ENCODE results near the gene TMTC2. TPM values are rescaled to one million over a fixed set of nuclear protein-coding genes. Genes with fewer than 3 reads are reported as not detected.

TMTC2 gene
- total RNA-seq, 1 donor from 2014 or later, result 3.6 TPM

DNA sequence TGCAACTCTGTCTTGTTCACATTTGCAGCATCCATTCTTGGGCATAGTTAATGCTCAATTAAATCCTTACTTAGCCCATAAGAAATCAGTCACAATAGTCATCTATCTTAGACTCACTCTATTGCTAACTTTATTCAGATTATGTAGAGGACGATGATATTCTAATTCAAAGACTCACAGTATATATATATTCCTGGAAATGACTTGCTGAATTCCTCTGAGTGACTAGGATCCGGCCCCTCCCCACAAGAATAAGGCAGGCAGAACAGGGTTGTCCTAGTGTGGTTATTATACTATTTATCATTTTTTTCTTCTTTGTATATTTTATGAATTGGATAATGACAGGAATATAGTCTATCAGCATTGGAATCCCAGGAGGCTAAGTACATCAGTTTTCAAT, 275.1 kb downstream of the TMTC2 start:
- TF ChIP-seq, protein P1, sequence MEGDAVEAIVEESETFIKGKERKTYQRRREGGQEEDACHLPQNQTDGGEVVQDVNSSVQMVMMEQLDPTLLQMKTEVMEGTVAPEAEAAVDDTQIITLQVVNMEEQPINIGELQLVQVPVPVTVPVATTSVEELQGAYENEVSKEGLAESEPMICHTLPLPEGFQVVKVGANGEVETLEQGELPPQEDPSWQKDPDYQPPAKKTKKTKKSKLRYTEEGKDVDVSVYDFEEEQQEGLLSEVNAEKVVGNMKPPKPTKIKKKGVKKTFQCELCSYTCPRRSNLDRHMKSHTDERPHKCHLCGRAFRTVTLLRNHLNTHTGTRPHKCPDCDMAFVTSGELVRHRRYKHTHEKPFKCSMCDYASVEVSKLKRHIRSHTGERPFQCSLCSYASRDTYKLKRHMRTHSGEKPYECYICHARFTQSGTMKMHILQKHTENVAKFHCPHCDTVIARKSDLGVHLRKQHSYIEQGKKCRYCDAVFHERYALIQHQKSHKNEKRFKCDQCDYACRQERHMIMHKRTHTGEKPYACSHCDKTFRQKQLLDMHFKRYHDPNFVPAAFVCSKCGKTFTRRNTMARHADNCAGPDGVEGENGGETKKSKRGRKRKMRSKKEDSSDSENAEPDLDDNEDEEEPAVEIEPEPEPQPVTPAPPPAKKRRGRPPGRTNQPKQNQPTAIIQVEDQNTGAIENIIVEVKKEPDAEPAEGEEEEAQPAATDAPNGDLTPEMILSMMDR (IDR thresholded peaks at IDR 0.05; ENCODE audit: unreplicated experiment), result no peak
- H3K9me3 Mint-ChIP-seq (ENCODE audit: unreplicated experiment), result no peaks in the 10 kb centered on the region
- H3K4me1 Mint-ChIP-seq (ENCODE audit: unreplicated experiment), result peaks cover 7% of the 10 kb centered on the region
- H3K36me3 Mint-ChIP-seq (ENCODE audit: low read depth, unreplicated experiment), result no peaks in the 10 kb centered on the region
- H3K27me3 Mint-ChIP-seq (ENCODE audit: unreplicated experiment), result no peaks in the 10 kb centered on the region
- no peak for DNase-seq (ENCODE audit: low spot score)
- no peak overlapping the region for H3K4me3 Mint-ChIP-seq (ENCODE audit: unreplicated experiment)
- H3K27ac Mint-ChIP-seq (ENCODE audit: unreplicated experiment), result no peak overlapping the region

DNA sequence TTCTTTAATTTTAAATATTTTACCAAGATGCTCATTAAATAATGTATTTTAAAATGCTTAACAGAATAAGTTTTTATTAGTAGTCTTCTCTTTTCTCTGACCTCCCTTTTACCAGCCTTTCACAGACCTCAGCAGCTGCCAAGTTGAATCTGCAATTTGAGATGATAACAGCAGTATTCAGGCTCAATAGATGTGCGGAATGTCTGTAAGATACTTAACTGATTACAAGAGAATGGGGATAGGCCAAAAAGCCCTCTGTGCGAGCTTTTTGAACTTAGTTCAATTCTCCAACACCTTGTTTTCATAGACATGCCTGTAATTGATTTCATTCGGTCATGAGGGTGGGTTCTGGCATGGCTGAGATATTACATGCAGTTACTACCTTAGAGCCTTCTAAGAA, 277.2 kb downstream of the TMTC2 start:
- no peak overlapping the region for H3K27ac Mint-ChIP-seq (ENCODE audit: unreplicated experiment)
- H3K9me3 Mint-ChIP-seq (ENCODE audit: unreplicated experiment), result no peaks in the 10 kb centered on the region
- H3K4me1 Mint-ChIP-seq (ENCODE audit: unreplicated experiment), result peaks cover 7% of the 10 kb centered on the region
- TF ChIP-seq, protein P1 (IDR thresholded peaks at IDR 0.05; ENCODE audit: unreplicated experiment), result no peak
- H3K36me3 Mint-ChIP-seq (ENCODE audit: low read depth, unreplicated experiment), result no peaks in the 10 kb centered on the region
- H3K27me3 Mint-ChIP-seq (ENCODE audit: unreplicated experiment), result no peaks in the 10 kb centered on the region
- H3K4me3 Mint-ChIP-seq (ENCODE audit: unreplicated experiment), result no peak overlapping the region
- DNase-seq (ENCODE audit: low spot score), result no peak

DNA sequence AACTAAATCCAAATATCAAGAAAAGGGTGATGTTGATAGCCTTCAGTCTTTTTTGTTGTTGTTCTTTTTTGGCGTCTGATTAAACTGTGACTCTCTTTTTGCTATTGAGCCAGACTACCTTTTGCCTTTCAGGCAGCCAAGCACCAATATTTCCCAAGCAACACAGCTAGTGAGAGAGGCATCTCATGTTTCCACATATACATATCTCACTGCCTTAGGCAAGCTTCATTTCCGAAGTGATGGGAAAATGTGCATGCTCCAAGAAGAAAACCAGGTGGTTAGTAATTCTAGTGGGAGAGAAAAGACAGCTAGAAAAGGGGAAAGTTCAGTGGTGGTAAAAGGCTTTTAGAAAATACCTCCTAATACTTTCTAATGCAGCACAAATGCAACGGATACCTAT, 277.7 kb downstream of the TMTC2 start:
- Mint-ChIP-seq H3K9me3 (ENCODE audit: unreplicated experiment) (no peaks in the 10 kb centered on the region), H3K36me3 (ENCODE audit: low read depth, unreplicated experiment) (no peaks in the 10 kb centered on the region), H3K4me3 (ENCODE audit: unreplicated experiment) (no peak overlapping the region), H3K4me1 (ENCODE audit: unreplicated experiment) (peaks cover 7% of the 10 kb centered on the region), H3K27me3 (ENCODE audit: unreplicated experiment) (no peaks in the 10 kb centered on the region), H3K27ac (ENCODE audit: unreplicated experiment) (no peak overlapping the region)
- DNase-seq (ENCODE audit: low spot score), result no peak
- TF ChIP-seq, protein P1 (IDR thresholded peaks at IDR 0.05; ENCODE audit: unreplicated experiment), result no peak

DNA sequence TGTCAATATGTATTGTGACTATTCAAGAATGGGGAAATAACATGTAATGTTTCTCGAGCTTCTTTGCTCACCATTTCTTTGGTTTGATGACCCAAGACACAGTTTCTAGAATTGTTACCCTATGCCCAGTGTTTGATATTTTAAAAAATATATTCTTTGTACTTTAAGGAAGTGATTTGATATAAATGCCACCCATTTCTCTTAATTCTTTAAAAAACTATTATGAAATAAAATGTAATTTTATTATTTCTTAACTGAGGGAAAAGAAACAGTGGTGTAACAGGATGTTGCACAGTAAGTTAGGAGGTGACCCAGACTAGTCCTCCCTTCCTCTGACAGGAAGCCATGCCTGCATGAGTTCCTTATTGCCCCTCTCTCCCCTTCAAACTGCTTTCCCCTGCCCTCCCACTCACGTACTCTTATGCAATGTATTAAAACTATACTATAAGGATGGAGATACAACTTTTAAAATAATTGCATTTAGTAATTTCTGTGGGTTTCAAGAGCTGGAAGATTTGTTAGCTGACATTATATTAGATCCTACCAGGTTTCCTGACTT, 279.4 kb downstream of the TMTC2 start:
- Mint-ChIP-seq H3K4me3 (ENCODE audit: unreplicated experiment) (no peak overlapping the region), H3K27ac (ENCODE audit: unreplicated experiment) (no peak overlapping the region), H3K27me3 (ENCODE audit: unreplicated experiment) (no peaks in the 10 kb centered on the region), H3K36me3 (ENCODE audit: low read depth, unreplicated experiment) (no peaks in the 10 kb centered on the region), H3K4me1 (ENCODE audit: unreplicated experiment) (peaks cover 7% of the 10 kb centered on the region), H3K9me3 (ENCODE audit: unreplicated experiment) (no peaks in the 10 kb centered on the region)
- TF ChIP-seq, protein P1 (IDR thresholded peaks at IDR 0.05; ENCODE audit: unreplicated experiment), result no peak
- DNase-seq (ENCODE audit: low spot score), result no peak

DNA sequence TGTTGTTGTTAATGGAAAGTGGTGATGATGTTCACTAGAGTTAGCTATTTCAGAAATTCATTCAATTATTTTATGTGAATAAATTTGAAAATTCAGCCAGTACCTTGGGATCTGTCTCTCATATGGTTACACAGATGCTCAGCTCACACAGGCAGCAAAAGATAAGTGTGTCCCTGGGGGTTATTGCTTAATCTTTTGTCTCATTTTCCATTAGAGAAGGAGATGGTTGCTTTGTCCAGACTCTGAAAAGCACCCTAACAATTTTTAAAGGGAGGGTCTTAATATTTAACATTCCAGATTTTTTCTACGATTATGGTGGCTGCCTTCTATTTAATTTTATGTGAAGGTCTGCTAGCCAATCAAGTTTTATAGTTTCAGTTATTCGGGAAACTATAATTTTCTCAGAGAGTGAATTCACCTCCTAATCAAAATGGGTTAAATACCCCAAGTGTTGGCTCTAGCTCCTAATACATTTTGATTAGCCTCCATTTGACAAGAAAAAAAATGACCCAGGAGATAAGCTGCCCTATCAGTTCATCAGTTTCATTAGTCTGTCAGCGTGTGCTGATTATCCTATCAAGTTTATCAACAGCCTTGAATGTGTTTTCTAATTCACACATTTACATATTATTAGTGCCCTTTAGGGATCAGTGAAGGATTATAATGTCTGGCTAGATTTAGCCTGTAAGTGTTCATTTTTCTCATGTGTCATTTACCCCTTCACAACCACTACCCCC, 282.1 kb downstream of the TMTC2 start:
- no peak for DNase-seq (ENCODE audit: low spot score)
- Mint-ChIP-seq H3K9me3 (ENCODE audit: unreplicated experiment) (no peaks in the 10 kb centered on the region), H3K36me3 (ENCODE audit: low read depth, unreplicated experiment) (no peaks in the 10 kb centered on the region), H3K4me3 (ENCODE audit: unreplicated experiment) (no peak overlapping the region), H3K27ac (ENCODE audit: unreplicated experiment) (no peak overlapping the region), H3K27me3 (ENCODE audit: unreplicated experiment) (no peaks in the 10 kb centered on the region), H3K4me1 (ENCODE audit: unreplicated experiment) (peaks cover 3% of the 10 kb centered on the region)
- TF ChIP-seq, protein P1 (IDR thresholded peaks at IDR 0.05; ENCODE audit: unreplicated experiment), result no peak
